K562 (cell line): ENCODE measurements around the gene AGAP3. TPM values are rescaled to one million over a fixed set of nuclear protein-coding genes. Genes with fewer than 3 reads are reported as not detected.

Source experiments
- CBX5 ChIP-seq: IDR thresholded peaks from 2 replicates; pipeline ENCODE4 v1.6.1; 2014; ENCODE audit warnings: low read depth, borderline replicate concordance
- CBX8 ChIP-seq: fragments of 200-600 bp; sonication (generic); IDR thresholded peaks from 2 replicates; pipeline ENCODE4 v1.6.1; 2012; ENCODE audit warnings: borderline replicate concordance, mixed run types, low read depth, mild to moderate bottlenecking, moderate library complexity, mixed read lengths, low read length, control low read depth, inconsistent platforms; ENCODE audit not compliant: poor library complexity, severe bottlenecking; ENCODE audit errors: extremely low read depth
- ETV6 ChIP-seq, 3 experiments: fragments of 150-350 bp in 1 of 3; sonication (generic) in 1 of 3; formaldehyde crosslinking in 1 of 3; IDR thresholded peaks; 2 replicates each; pipeline versions ENCODE4 v1.6.1 to v1.8.0; 2014 to 2022; ENCODE audit warnings: borderline replicate concordance in 2 of 3, low read depth in 2 of 3, antibody characterized with exemption in 1 of 3, low read length in 1 of 3, mild to moderate bottlenecking in 1 of 3, missing genetic modification reagents in 1 of 3
- FOXM1 ChIP-seq, 2 experiments: fragments of 450-650 bp in 1 of 2; sonication (generic) in 1 of 2; formaldehyde crosslinking in 1 of 2; IDR thresholded peaks; 2 replicates each; pipeline versions ENCODE4 v1.6.1 to v1.9.0; 2017 to 2022; ENCODE audit warnings: low read depth in 2 of 2, mild to moderate bottlenecking in 2 of 2, missing genetic modification reagents in 1 of 2, moderate library complexity in 1 of 2
- HMGN3 ChIP-seq: IDR thresholded peaks from 2 replicates; pipeline ENCODE4 v1.6.1; 2011; ENCODE audit warnings: borderline replicate concordance, low read depth, mild to moderate bottlenecking, mixed read lengths, low read length; ENCODE audit not compliant: insufficient read length; ENCODE audit errors: extremely low read depth
- RBFOX2 ChIP-seq: fragments of 200-400 bp; formaldehyde crosslinking; IDR thresholded peaks from 2 replicates; pipeline ENCODE4 v1.6.1; 2017; ENCODE audit warnings: low read depth, mild to moderate bottlenecking, low read length, moderate library complexity
- STAG1 ChIP-seq: sonication (generic); formaldehyde crosslinking; IDR thresholded peaks from 2 replicates; pipeline ENCODE4 v1.5.0; 2020; ENCODE audit warnings: missing genetic modification reagents, borderline replicate concordance
- TBL1XR1 ChIP-seq, 2 experiments: IDR thresholded peaks; 2 replicates each; pipeline ENCODE4 v1.6.1; 2012; ENCODE audit warnings: improper control_type of control experiment in 2 of 2, low read length in 2 of 2, mild to moderate bottlenecking in 1 of 2
- TBP ChIP-seq: optimal IDR thresholded peaks from 2 replicates; pipeline ENCODE3; 2011; ENCODE audit warnings: low read depth, low read length, improper control_type of control experiment
- ZBTB1 ChIP-seq: sonication (generic); formaldehyde crosslinking; IDR thresholded peaks from 2 replicates; pipeline ENCODE4 v1.8.1; 2023; ENCODE audit warnings: missing genetic modification reagents, low read depth, mild to moderate bottlenecking, borderline replicate concordance
- polyA plus RNA-seq, 8 experiments: library from polyadenylated mRNA; depleted of rRNA in 4 of 8; stranded (reverse) in 5 of 8; unstranded in 3 of 8; fragments of >200 nt; fragmentation: Nextera tagmentation in 2 of 8; fragmentation: Illumina TruSeq in 1 of 8; extraction: Ambion mirVana in 2 of 8; extraction: Trizol in 1 of 8; gene quantifications; 2 replicates each; pipeline versions ENCODE4 v1.2.1 to v1.2.3, GENCODE V29; 2011 to 2014; ENCODE audit warnings: inconsistent platforms in 1 of 8, missing spikeins in 1 of 8
- total RNA-seq, 7 experiments: library from RNA; depleted of rRNA in 6 of 7; stranded (reverse); fragments of >200 nt in 6 of 7; fragmentation: Illumina TruSeq in 2 of 7; extraction: Trizol in 2 of 7; gene quantifications; 2 replicates each; pipeline versions ENCODE4 v1.2.1 to v1.2.3, GENCODE V29; 2011 to 2021; ENCODE audit warnings: low replicate concordance in 1 of 7
- TF ChIP-seq, protein P1 (sequence below): fragments of 150-350 bp; conservative IDR thresholded peaks from 2 replicates; pipeline ENCODE4 v1.6.1; 2014; ENCODE audit warnings: low read length
- TF ChIP-seq, protein P2 (sequence below): fragments of 450-650 bp; IDR thresholded peaks from 2 replicates; pipeline ENCODE4 v1.6.1; 2018; ENCODE audit not compliant: partially characterized antibody
- TF ChIP-seq, protein P3 (sequence below): fragments of 450-650 bp; formaldehyde crosslinking; IDR thresholded peaks from 2 replicates; pipeline ENCODE4 v1.4.0; 2022; ENCODE audit warnings: missing genetic modification characterization
- TF ChIP-seq, protein P4 (sequence below): fragments of 450-650 bp; IDR thresholded peaks from 2 replicates; pipeline ENCODE4 v1.6.1; 2017; ENCODE audit warnings: mild to moderate bottlenecking, moderate library complexity

AGAP3 gene
- total and polyA plus RNA-seq, 9 of the 15 experiments (the other 6 are each of a cell fraction or from before 2014, with no cell fraction given): 3.4 to 208 (median 62.2) TPM

DNA sequence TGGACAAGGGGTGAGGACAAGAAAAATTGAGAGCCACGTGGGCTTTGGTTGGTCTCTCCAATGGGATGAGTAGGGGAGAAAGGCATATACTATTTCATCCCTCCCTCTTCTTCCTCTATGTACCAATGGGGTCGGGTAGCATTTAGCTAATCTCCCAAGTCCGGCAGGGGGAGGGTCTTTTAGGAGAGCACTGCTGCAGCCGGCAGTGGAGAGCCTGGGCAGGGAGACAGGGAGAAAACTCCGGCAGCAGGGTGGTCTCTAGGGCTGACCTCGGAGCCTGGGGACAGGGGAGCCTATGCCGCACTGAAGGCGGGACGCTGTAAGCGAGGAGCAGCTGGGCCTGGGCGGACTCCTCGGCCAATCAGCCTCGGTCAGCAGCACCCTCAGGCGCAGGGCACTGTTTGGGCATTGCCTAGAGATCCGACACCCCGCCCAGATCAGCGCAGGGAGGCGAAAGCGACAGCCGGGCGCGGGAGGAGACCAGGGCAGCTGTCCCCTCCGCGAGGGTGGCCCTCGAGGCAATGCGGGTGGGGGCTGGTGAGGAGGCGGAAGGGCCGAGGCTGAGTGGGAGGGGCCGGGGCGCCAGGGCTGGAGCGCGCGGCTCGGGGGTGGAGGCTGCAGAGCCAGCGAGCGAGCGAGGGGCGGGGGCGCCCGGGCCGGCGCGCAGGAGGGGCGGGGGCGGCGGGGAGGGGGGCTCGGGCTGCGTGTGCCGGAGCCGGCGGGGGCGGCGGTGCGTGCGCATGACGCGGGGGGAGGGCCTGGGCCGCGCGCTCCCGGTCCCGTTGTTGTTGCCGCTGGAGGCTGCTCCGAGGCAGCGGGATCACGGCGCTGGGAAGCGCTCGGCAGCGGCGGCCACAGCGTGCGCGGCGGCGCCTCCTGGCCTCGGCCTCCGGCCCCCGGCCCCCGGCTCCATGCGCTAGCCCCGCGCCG is at the start of gene AGAP3 (continued):
- TF ChIP-seq, protein P1, sequence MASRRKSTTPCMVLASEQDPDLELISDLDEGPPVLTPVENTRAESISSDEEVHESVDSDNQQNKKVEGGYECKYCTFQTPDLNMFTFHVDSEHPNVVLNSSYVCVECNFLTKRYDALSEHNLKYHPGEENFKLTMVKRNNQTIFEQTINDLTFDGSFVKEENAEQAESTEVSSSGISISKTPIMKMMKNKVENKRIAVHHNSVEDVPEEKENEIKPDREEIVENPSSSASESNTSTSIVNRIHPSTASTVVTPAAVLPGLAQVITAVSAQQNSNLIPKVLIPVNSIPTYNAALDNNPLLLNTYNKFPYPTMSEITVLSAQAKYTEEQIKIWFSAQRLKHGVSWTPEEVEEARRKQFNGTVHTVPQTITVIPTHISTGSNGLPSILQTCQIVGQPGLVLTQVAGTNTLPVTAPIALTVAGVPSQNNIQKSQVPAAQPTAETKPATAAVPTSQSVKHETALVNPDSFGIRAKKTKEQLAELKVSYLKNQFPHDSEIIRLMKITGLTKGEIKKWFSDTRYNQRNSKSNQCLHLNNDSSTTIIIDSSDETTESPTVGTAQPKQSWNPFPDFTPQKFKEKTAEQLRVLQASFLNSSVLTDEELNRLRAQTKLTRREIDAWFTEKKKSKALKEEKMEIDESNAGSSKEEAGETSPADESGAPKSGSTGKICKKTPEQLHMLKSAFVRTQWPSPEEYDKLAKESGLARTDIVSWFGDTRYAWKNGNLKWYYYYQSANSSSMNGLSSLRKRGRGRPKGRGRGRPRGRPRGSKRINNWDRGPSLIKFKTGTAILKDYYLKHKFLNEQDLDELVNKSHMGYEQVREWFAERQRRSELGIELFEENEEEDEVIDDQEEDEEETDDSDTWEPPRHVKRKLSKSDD: no peak
- TF ChIP-seq TBP (peak; percentile 6), CBX5 (0 out of 2 replicates have a peak, but pooled peaks have one; percentile 74), FOXM1 (IDR thresholded peaks at IDR 0.05; ENCODE audit: low read depth) (0 out of 2 replicates have a peak, but pooled peaks have one; percentile 8), FOXM1 (CRISPR knock-in tag; IDR thresholded peaks at IDR 0.05; ENCODE audit: low read depth) (no peak), ZBTB1 (CRISPR knock-in tag) (no peak), CBX8 (no peak), ETV6 (IDR thresholded peaks at IDR 0.05; ENCODE audit: borderline replicate concordance in 1 of 2, low read depth in 2 of 2, low read length in 1 of 2) (no peak), ETV6 (CRISPR knock-in tag; IDR thresholded peaks at IDR 0.05; ENCODE audit: borderline replicate concordance) (no peak; the same call in 1 of the 2 replicates), STAG1 (CRISPR knock-in tag) (no peak), HMGN3 (peak; percentile 90), TBL1XR1 (IDR thresholded peaks at IDR 0.05; ENCODE audit: low read length in 2 of 2) (no peak), RBFOX2 (peak; percentile 91)
- TF ChIP-seq, protein P2, sequence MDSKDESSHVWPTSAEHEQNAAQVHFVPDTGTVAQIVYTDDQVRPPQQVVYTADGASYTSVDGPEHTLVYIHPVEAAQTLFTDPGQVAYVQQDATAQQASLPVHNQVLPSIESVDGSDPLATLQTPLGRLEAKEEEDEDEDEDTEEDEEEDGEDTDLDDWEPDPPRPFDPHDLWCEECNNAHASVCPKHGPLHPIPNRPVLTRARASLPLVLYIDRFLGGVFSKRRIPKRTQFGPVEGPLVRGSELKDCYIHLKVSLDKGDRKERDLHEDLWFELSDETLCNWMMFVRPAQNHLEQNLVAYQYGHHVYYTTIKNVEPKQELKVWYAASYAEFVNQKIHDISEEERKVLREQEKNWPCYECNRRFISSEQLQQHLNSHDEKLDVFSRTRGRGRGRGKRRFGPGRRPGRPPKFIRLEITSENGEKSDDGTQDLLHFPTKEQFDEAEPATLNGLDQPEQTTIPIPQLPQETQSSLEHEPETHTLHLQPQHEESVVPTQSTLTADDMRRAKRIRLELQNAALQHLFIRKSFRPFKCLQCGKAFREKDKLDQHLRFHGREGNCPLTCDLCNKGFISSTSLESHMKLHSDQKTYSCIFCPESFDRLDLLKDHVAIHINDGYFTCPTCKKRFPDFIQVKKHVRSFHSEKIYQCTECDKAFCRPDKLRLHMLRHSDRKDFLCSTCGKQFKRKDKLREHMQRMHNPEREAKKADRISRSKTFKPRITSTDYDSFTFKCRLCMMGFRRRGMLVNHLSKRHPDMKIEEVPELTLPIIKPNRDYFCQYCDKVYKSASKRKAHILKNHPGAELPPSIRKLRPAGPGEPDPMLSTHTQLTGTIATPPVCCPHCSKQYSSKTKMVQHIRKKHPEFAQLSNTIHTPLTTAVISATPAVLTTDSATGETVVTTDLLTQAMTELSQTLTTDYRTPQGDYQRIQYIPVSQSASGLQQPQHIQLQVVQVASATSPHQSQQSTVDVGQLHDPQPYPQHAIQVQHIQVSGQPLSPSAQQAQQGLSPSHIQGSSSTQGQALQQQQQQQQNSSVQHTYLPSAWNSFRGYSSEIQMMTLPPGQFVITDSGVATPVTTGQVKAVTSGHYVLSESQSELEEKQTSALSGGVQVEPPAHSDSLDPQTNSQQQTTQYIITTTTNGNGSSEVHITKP: peak; percentile 6
- TF ChIP-seq, protein P3, sequence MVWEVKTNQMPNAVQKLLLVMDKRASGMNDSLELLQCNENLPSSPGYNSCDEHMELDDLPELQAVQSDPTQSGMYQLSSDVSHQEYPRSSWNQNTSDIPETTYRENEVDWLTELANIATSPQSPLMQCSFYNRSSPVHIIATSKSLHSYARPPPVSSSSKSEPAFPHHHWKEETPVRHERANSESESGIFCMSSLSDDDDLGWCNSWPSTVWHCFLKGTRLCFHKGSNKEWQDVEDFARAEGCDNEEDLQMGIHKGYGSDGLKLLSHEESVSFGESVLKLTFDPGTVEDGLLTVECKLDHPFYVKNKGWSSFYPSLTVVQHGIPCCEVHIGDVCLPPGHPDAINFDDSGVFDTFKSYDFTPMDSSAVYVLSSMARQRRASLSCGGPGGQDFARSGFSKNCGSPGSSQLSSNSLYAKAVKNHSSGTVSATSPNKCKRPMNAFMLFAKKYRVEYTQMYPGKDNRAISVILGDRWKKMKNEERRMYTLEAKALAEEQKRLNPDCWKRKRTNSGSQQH: 0 out of 2 replicates have a peak, but pooled peaks have one; percentile 3
- TF ChIP-seq, protein P4, sequence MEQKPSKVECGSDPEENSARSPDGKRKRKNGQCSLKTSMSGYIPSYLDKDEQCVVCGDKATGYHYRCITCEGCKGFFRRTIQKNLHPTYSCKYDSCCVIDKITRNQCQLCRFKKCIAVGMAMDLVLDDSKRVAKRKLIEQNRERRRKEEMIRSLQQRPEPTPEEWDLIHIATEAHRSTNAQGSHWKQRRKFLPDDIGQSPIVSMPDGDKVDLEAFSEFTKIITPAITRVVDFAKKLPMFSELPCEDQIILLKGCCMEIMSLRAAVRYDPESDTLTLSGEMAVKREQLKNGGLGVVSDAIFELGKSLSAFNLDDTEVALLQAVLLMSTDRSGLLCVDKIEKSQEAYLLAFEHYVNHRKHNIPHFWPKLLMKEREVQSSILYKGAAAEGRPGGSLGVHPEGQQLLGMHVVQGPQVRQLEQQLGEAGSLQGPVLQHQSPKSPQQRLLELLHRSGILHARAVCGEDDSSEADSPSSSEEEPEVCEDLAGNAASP: no peak
